ENCODE measurements around the gene TMEM18. TPM values are rescaled to one million over a fixed set of nuclear protein-coding genes. Genes with fewer than 3 reads are reported as not detected.

Gene TMEM18
- polyA plus RNA-seq, 1 of the 3 experiments (the other 2 are of a cell fraction): 29.3 TPM

- TF ChIP-seq SIN3A (IDR thresholded peaks at IDR 0.05; ENCODE audit: borderline replicate concordance, low read depth, low read length): peak; percentile 100
- peak; percentile 88; the same call in 1 of the 2 replicates for TF ChIP-seq TAF1 (IDR thresholded peaks at IDR 0.05; ENCODE audit: borderline replicate concordance, low read depth, low read length)
- TF ChIP-seq RCOR1 (IDR thresholded peaks at IDR 0.05; ENCODE audit: low read length): no peak; the same call in 1 of the 2 replicates
- TF ChIP-seq, protein P1, sequence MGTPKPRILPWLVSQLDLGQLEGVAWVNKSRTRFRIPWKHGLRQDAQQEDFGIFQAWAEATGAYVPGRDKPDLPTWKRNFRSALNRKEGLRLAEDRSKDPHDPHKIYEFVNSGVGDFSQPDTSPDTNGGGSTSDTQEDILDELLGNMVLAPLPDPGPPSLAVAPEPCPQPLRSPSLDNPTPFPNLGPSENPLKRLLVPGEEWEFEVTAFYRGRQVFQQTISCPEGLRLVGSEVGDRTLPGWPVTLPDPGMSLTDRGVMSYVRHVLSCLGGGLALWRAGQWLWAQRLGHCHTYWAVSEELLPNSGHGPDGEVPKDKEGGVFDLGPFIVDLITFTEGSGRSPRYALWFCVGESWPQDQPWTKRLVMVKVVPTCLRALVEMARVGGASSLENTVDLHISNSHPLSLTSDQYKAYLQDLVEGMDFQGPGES (IDR thresholded peaks at IDR 0.05; ENCODE audit: low read depth, low read length): no peak
- TF ChIP-seq, protein P2, sequence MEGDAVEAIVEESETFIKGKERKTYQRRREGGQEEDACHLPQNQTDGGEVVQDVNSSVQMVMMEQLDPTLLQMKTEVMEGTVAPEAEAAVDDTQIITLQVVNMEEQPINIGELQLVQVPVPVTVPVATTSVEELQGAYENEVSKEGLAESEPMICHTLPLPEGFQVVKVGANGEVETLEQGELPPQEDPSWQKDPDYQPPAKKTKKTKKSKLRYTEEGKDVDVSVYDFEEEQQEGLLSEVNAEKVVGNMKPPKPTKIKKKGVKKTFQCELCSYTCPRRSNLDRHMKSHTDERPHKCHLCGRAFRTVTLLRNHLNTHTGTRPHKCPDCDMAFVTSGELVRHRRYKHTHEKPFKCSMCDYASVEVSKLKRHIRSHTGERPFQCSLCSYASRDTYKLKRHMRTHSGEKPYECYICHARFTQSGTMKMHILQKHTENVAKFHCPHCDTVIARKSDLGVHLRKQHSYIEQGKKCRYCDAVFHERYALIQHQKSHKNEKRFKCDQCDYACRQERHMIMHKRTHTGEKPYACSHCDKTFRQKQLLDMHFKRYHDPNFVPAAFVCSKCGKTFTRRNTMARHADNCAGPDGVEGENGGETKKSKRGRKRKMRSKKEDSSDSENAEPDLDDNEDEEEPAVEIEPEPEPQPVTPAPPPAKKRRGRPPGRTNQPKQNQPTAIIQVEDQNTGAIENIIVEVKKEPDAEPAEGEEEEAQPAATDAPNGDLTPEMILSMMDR (IDR thresholded peaks at IDR 0.05): peak; percentile 44
- TF ChIP-seq GABPA (IDR thresholded peaks at IDR 0.05; ENCODE audit: low read depth): no peak
- TF ChIP-seq ELF1 (IDR thresholded peaks at IDR 0.05): no peak; the same call in none of the 2 replicates
- no peak for TF ChIP-seq RAD21 (IDR thresholded peaks at IDR 0.05; ENCODE audit: low read length)
Observed at GRCh38 chr2:677056-677958, at the start of gene TMEM18 (continued).

DNA sequence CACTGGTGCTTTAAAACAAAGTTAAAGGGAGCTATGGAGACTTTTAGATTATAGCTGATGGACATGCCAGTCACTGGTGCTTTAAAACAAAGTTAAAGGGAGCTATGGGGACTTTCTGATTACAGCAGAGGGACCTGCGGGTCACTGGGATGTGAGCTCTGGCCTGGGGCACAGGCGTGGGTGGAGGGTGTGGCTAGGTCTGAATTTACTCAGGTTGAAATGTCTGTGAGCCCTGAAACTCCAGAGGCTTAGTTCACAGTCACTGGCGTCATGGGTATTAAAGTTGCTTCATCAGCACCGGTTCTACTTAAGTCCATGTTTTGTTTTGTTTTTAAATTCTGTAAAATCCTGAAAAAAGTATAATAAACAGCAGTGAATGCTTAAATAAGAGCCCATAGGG is 49.0 kb upstream of the TMEM18 start:
- ChIA-PET CTCF (interaction anchor here (1.5 to 6.4 kb wide), 2 partner anchors 11 to 344 kb away, joined by 4 to 44 read pairs; no protein-coding TSS in a partner anchor), POLR2A (no interaction called here)
- no peak overlapping the region for H3K27ac ChIP-seq (ENCODE audit: low read depth in 2 of 2, low read length in 1 of 2)
- H4K20me1 ChIP-seq (ENCODE audit: insufficient read depth): no peaks in the 10 kb centered on the region
- H3K4me1 ChIP-seq (ENCODE audit: control insufficient read depth in 1 of 2, insufficient read depth in 2 of 2, low read depth in 1 of 2, low read length in 1 of 2): peaks cover 0 to 8% of the 10 kb centered on the region in 2 experiments; a peak in 2 of 4 replicates
- no peaks in the 10 kb centered on the region; the same call in 1 of the 2 replicates for H3K27me3 ChIP-seq (ENCODE audit: insufficient read depth)
- no peak overlapping the region for H3K4me2 ChIP-seq
- no peaks in the 10 kb centered on the region for H3K9me3 ChIP-seq
- H3K36me3 ChIP-seq (replicated peaks in 1 of 2; ENCODE audit: control insufficient read depth in 1 of 2, insufficient read depth in 2 of 2, low read length in 1 of 2): no peaks in the 10 kb centered on the region
- H3K79me2 ChIP-seq (ENCODE audit: insufficient read depth): no peaks in the 10 kb centered on the region
- H3K9me2 ChIP-seq: no peaks in the 10 kb centered on the region
- H3K4me3 ChIP-seq (ENCODE audit: low read depth in 2 of 2, low read length in 1 of 2): no peak overlapping the region
- H3K9ac ChIP-seq: no peak overlapping the region
- WGBS (ENCODE audit: low lambda C conversion rate): 44% methylated on average over 4 of the region's 4 CpGs
- DNase-seq: no peak
- no peak overlapping the region for H2AFZ ChIP-seq (ENCODE audit: low read depth)
- peaks cover 3% of the 10 kb centered on the region for H3F3A ChIP-seq (replicated peaks; ENCODE audit: insufficient read depth)
- TF ChIP-seq CHD2 (IDR thresholded peaks at IDR 0.05; ENCODE audit: low read length, partially characterized antibody) (no peak), SMC3 (IDR thresholded peaks at IDR 0.05; ENCODE audit: low read depth, low read length) (no peak), GABPA (IDR thresholded peaks at IDR 0.05; ENCODE audit: low read depth) (no peak), SIN3A (IDR thresholded peaks at IDR 0.05; ENCODE audit: borderline replicate concordance, low read depth, low read length) (no peak), ELF1 (IDR thresholded peaks at IDR 0.05) (no peak), MXI1 (IDR thresholded peaks at IDR 0.05; ENCODE audit: low read depth, low read length) (no peak), EZH2phosphoT487 (IDR thresholded peaks at IDR 0.05; ENCODE audit: borderline replicate concordance, low read depth) (no peak), RFX5 (IDR thresholded peaks at IDR 0.05; ENCODE audit: low read length) (no peak), TEAD4 (IDR thresholded peaks at IDR 0.05; ENCODE audit: borderline replicate concordance, insufficient read depth) (no peak), EP300 (IDR thresholded peaks at IDR 0.05; ENCODE audit: borderline replicate concordance in 1 of 2, low read depth in 1 of 2, low read length in 1 of 2) (no peak)
- TF ChIP-seq, protein P3, sequence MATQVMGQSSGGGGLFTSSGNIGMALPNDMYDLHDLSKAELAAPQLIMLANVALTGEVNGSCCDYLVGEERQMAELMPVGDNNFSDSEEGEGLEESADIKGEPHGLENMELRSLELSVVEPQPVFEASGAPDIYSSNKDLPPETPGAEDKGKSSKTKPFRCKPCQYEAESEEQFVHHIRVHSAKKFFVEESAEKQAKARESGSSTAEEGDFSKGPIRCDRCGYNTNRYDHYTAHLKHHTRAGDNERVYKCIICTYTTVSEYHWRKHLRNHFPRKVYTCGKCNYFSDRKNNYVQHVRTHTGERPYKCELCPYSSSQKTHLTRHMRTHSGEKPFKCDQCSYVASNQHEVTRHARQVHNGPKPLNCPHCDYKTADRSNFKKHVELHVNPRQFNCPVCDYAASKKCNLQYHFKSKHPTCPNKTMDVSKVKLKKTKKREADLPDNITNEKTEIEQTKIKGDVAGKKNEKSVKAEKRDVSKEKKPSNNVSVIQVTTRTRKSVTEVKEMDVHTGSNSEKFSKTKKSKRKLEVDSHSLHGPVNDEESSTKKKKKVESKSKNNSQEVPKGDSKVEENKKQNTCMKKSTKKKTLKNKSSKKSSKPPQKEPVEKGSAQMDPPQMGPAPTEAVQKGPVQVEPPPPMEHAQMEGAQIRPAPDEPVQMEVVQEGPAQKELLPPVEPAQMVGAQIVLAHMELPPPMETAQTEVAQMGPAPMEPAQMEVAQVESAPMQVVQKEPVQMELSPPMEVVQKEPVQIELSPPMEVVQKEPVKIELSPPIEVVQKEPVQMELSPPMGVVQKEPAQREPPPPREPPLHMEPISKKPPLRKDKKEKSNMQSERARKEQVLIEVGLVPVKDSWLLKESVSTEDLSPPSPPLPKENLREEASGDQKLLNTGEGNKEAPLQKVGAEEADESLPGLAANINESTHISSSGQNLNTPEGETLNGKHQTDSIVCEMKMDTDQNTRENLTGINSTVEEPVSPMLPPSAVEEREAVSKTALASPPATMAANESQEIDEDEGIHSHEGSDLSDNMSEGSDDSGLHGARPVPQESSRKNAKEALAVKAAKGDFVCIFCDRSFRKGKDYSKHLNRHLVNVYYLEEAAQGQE (IDR thresholded peaks at IDR 0.05; ENCODE audit: low read depth, low read length): no peak
- TF ChIP-seq, protein P4, sequence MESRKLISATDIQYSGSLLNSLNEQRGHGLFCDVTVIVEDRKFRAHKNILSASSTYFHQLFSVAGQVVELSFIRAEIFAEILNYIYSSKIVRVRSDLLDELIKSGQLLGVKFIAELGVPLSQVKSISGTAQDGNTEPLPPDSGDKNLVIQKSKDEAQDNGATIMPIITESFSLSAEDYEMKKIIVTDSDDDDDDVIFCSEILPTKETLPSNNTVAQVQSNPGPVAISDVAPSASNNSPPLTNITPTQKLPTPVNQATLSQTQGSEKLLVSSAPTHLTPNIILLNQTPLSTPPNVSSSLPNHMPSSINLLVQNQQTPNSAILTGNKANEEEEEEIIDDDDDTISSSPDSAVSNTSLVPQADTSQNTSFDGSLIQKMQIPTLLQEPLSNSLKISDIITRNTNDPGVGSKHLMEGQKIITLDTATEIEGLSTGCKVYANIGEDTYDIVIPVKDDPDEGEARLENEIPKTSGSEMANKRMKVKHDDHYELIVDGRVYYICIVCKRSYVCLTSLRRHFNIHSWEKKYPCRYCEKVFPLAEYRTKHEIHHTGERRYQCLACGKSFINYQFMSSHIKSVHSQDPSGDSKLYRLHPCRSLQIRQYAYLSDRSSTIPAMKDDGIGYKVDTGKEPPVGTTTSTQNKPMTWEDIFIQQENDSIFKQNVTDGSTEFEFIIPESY (IDR thresholded peaks at IDR 0.05; ENCODE audit: borderline replicate concordance, low read depth): no peak
- TF ChIP-seq, protein P5, sequence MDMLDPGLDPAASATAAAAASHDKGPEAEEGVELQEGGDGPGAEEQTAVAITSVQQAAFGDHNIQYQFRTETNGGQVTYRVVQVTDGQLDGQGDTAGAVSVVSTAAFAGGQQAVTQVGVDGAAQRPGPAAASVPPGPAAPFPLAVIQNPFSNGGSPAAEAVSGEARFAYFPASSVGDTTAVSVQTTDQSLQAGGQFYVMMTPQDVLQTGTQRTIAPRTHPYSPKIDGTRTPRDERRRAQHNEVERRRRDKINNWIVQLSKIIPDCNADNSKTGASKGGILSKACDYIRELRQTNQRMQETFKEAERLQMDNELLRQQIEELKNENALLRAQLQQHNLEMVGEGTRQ (IDR thresholded peaks at IDR 0.05; ENCODE audit: borderline replicate concordance, low read depth, low read length): no peak

Data from SK-N-SH (cell line).